Esophagus muscularis mucosa (tissue), 4 donors: ENCODE measurements around the gene STRIT1. TPM values are rescaled to one million over a fixed set of nuclear protein-coding genes. Genes with fewer than 3 reads are reported as not detected.

Experiments
- DNase-seq: peaks from one replicate; pipeline ENCODE4 v3.0.0-alpha.2; 2017; ENCODE audit errors: extremely low spot score
- H3K27ac ChIP-seq, 4 donors: fragments of 200-600 bp; sonication (generic); replicated peaks in 1 of 4; 1 replicate in 3 of 4; 2 replicates in 1 of 4; pipeline ENCODE4 v1.5.1; 2016 to 2019; ENCODE audit warnings: mild to moderate bottlenecking in 1 of 4
- H3K27me3 ChIP-seq, 4 donors: fragments of 200-600 bp; sonication (generic); one replicate each; pipeline versions ENCODE4 v1.5.1 to v1.6.0; 2016 to 2019
- H3K36me3 ChIP-seq, 4 donors: fragments of 200-600 bp; sonication (generic); one replicate each; pipeline ENCODE4 v1.5.1; 2016 to 2019
- H3K4me1 ChIP-seq, 4 donors: fragments of 200-600 bp; sonication (generic); one replicate each; pipeline ENCODE4 v1.5.1; 2016 to 2019
- H3K4me3 ChIP-seq, 4 donors: fragments of 200-600 bp; sonication (generic); 1 replicate in 2 of 4; 2 replicates in 2 of 4; pipeline ENCODE4 v1.5.1; 2016 to 2019; ENCODE audit warnings: mild to moderate bottlenecking in 4 of 4, moderate library complexity in 1 of 4
- H3K9me3 ChIP-seq, 4 donors: fragments of 200-600 bp; sonication (generic); 1 replicate in 3 of 4; 2 replicates in 1 of 4; pipeline ENCODE4 v1.5.1; 2016 to 2019
- EP300 ChIP-seq: sonication (generic); formaldehyde crosslinking; IDR thresholded peaks from one replicate; pipeline ENCODE4 v1.6.1; 2017; ENCODE audit warnings: antibody characterized with exemption
- POLR2A ChIP-seq: fragments of 450-650 bp; IDR thresholded peaks from one replicate; pipeline ENCODE4 v1.6.1; 2017; ENCODE audit warnings: antibody characterized with exemption, moderate library complexity, mild to moderate bottlenecking, low read depth
- POLR2AphosphoS5 ChIP-seq, 2 donors: sonication (generic); formaldehyde crosslinking; IDR thresholded peaks; one replicate each; pipeline ENCODE4 v1.6.1; 2017; ENCODE audit warnings: antibody characterized with exemption in 2 of 2
- WGBS: methylation state at CpG from one replicate; pipeline ENCODE4 v1.1.5; 2018; 5-methylcytosine and 5-hydroxymethylcytosine counted together
- intact Hi-C: fragments of 100-400 bp; cut with DNase I; formaldehyde crosslinking; loops from one replicate; pipeline ENCODE4 v1.15.1; 2023
- total RNA-seq, 4 donors: library from RNA; depleted of rRNA; stranded (reverse); fragments of >200 nt; gene quantifications; one replicate each; pipeline versions ENCODE4 v1.1.0 to v1.2.1, GENCODE V29; 2016
- TF ChIP-seq, protein P1 (sequence below), 3 experiments: fragments of 200-600 bp in 2 of 3; fragments of 450-650 bp in 1 of 3; sonication (generic) in 2 of 3; IDR thresholded peaks; one replicate each; pipeline ENCODE4 v1.5.1; 2017 to 2019; ENCODE audit warnings: antibody characterized with exemption in 3 of 3, mild to moderate bottlenecking in 2 of 3, moderate library complexity in 1 of 3

STRIT1 gene
- total RNA-seq, 4 donors from 2014 or later = not detected

DNA sequence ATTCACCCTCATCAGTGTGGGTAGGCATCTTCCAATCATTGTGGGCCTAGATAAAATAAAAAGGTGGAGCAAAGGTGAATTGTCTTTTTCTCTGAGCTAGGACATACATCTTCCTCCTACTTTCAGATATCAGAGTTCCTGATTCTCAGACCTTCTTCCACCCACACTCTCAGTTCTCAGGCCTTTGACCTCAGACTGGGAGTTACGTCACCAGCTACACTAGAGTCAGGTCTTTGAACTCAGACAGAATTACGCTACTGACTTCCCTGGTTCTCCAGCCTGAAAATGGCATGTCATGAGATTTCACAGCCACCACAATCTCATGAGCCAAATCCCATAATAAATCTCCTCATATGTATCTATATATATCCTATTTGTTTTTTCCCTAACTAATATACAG, 39.0 kb downstream of the STRIT1 start:
- 73% methylated on average over 2 of the region's 2 CpGs for WGBS
- Histone ChIP-seq H3K27ac (no peak overlapping the region), H3K36me3 (no peaks in the 10 kb centered on the region), H3K4me3 (no peak overlapping the region), H3K9me3 (peaks cover 0 to 2% (median 0%) of the 10 kb centered on the region in 4 donors), H3K27me3 (no peaks in the 10 kb centered on the region), H3K4me1 (no peaks in the 10 kb centered on the region)
- DNase-seq = no peak
- TF ChIP-seq POLR2AphosphoS5 (IDR thresholded peaks at IDR 0.05) (no peak), POLR2A (no peak), EP300 (no peak)
- TF ChIP-seq, protein P1, sequence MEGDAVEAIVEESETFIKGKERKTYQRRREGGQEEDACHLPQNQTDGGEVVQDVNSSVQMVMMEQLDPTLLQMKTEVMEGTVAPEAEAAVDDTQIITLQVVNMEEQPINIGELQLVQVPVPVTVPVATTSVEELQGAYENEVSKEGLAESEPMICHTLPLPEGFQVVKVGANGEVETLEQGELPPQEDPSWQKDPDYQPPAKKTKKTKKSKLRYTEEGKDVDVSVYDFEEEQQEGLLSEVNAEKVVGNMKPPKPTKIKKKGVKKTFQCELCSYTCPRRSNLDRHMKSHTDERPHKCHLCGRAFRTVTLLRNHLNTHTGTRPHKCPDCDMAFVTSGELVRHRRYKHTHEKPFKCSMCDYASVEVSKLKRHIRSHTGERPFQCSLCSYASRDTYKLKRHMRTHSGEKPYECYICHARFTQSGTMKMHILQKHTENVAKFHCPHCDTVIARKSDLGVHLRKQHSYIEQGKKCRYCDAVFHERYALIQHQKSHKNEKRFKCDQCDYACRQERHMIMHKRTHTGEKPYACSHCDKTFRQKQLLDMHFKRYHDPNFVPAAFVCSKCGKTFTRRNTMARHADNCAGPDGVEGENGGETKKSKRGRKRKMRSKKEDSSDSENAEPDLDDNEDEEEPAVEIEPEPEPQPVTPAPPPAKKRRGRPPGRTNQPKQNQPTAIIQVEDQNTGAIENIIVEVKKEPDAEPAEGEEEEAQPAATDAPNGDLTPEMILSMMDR (IDR thresholded peaks at IDR 0.05) = no peak
- intact Hi-C loops = no loop called here

DNA sequence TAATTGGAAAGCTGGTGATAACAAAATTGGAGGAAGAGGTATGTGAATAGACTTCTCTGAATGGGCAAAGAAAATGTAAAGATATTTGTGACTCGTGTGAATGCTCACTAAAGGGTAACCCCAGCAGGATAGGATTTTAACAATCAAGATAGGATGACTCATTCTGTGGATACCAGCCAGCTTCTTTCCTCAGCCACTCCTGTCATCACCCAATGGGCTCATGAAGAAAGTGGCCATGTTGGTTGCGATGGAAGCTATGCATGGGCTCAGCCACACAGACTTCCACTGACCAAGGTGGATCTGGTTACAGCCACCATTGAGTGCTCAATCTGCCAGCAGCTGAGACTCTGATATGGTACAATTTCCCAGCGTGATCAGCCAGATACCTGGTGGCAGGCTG, 40.9 kb downstream of the STRIT1 start:
- peaks cover 0 to 15% (median 5%) of the 10 kb centered on the region in 4 donors for H3K9me3 ChIP-seq
- no peaks in the 10 kb centered on the region for H3K27me3 ChIP-seq
- no peaks in the 10 kb centered on the region for H3K4me1 ChIP-seq
- intact Hi-C loops = no loop called here
- TF ChIP-seq, protein P1 (IDR thresholded peaks at IDR 0.05) = no peak
- no peak for TF ChIP-seq POLR2A
- H3K4me3 ChIP-seq = no peak overlapping the region
- WGBS = 83% methylated on average over 3 of the region's 3 CpGs
- no peak overlapping the region for H3K27ac ChIP-seq
- no peak for DNase-seq
- no peaks in the 10 kb centered on the region for H3K36me3 ChIP-seq

DNA sequence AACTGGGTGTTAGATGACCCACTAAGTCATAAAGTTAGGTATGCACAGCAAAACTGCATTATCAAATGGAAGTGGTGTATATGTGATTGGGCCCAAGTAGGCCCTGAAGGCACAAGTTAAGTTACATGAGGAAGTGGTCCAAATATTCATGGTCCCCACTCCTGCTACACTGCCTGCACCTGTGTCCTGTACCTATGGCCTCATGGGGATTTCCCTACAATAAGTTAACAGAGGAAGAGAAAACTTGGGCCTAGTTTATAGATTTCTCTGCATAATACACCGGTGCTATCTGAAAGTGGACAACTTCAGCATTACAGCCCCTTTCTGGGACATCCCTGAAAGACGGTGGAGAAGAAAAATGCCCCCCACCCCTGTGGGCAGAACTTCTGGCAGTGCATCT, 41.5 kb downstream of the STRIT1 start:
- no peaks in the 10 kb centered on the region for H3K4me1 ChIP-seq
- no peaks in the 10 kb centered on the region for H3K27me3 ChIP-seq
- no peaks in the 10 kb centered on the region for H3K36me3 ChIP-seq
- H3K9me3 ChIP-seq = peaks cover 0 to 15% (median 5%) of the 10 kb centered on the region in 4 donors
- no peak overlapping the region for H3K4me3 ChIP-seq
- TF ChIP-seq POLR2A (no peak), EP300 (no peak), POLR2AphosphoS5 (IDR thresholded peaks at IDR 0.05) (no peak)
- TF ChIP-seq, protein P1 (IDR thresholded peaks at IDR 0.05) = no peak
- H3K27ac ChIP-seq = no peak overlapping the region
- 50% methylated on average over 2 of the region's 2 CpGs for whole genome bisulfite sequencing
- no peak for DNase-seq
- intact Hi-C loops = no loop called here

DNA sequence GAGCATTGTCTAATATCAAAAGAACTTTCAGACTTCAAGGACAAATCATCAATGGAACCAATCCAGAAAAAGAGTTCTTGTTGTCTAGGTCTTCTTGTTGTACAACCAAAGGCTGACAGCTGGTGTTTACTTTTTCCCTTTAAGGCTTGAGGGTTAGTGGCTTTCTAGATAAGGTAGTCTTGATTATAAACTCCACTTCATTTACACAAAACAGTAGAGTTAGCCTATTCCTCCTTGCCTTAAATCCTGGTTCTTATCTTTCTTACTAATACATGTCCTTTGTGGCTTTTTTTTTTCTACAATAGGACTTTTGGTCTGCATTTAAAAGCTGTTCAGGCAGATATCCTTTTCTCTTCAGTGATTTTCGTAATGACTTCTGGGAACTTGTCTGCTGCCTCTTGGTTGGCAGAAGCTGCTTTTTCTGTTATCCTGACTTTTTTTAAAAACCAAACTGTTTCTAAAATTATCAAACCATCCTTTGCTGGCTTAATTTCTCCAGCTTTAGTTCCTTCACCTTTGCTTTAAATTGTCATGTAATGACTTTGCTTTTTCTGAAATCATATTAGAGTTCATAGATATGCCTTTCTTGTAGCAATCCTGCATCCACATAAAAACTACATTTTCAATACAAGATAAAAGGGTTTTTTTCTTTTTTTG, 44.8 kb downstream of the STRIT1 start:
- TF ChIP-seq, protein P1 (IDR thresholded peaks at IDR 0.05) = no peak
- TF ChIP-seq POLR2AphosphoS5 (IDR thresholded peaks at IDR 0.05) (no peak), POLR2A (no peak), EP300 (no peak)
- Histone ChIP-seq H3K9me3 (peaks cover 0 to 15% (median 5%) of the 10 kb centered on the region in 4 donors), H3K4me3 (no peak overlapping the region), H3K4me1 (peaks cover 0 to 4% (median 0%) of the 10 kb centered on the region in 4 donors), H3K36me3 (no peaks in the 10 kb centered on the region), H3K27me3 (no peaks in the 10 kb centered on the region), H3K27ac (no peak overlapping the region)
- 79% methylated on average over 1 of the region's 1 CpG for WGBS
- intact Hi-C loops = no loop called here
- no peak for DNase-seq

DNA sequence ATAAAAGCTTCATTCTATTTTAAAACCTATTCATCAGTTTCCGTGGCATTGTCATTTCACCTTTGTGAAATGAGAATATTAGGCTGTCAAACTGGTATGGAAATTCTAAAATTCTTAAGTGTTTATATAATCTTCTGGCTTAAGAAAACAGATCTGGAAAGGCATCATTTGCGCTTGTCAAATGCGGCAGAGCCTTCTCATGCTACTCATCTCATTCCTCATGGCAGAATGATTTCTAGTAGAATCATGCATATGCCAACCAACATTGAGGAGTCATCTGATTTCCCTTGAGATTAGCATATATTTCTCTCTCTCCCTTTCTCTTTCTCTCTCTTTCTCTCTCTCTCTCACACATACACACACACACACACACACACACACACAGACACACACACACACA, 48.8 kb downstream of the STRIT1 start:
- Histone ChIP-seq H3K4me1 (peaks cover 0 to 4% (median 0%) of the 10 kb centered on the region in 4 donors), H3K4me3 (no peak overlapping the region), H3K36me3 (no peaks in the 10 kb centered on the region), H3K27ac (no peak overlapping the region), H3K9me3 (peaks cover 0 to 15% (median 5%) of the 10 kb centered on the region in 4 donors), H3K27me3 (no peaks in the 10 kb centered on the region)
- 80% methylated on average over 3 of the region's 3 CpGs for whole genome bisulfite sequencing
- intact Hi-C loops = no loop called here
- TF ChIP-seq, protein P1 (IDR thresholded peaks at IDR 0.05) = no peak
- TF ChIP-seq POLR2AphosphoS5 (IDR thresholded peaks at IDR 0.05) (no peak), EP300 (no peak), POLR2A (no peak)
- no peak for DNase-seq
